ENCODE measurements around the gene ANKRD55.

ANKRD55 gene

GRCh38 chr5:56233230-56233629 is at the start of gene ANKRD55:
TSS of gene ANKRD55 (minus strand) at chr5:56233330. CDS start at chr5:56232913, 417 bp downstream.
- DNase-seq (ENCODE audit: low read depth), result no peak
- in situ Hi-C loops (cut with HindIII; ENCODE audit: low sequenced_read_pairs), result no loop called here
- TF ChIP-seq CTCF (IDR thresholded peaks at IDR 0.05; ENCODE audit: low read depth, low read length, missing control alignments), result no peak
- no peak within 1 kb of the TSS for H3K4me3 ChIP-seq (ENCODE audit: low read depth, low read length)

GRCh38 chr5:56282216-56282615 is 49.1 kb upstream of the ANKRD55 start:
- in situ Hi-C loops (cut with HindIII; ENCODE audit: low sequenced_read_pairs), result no loop called here
- DNase-seq (ENCODE audit: low read depth), result no peak
- no peak overlapping the region for H3K4me3 ChIP-seq (ENCODE audit: low read depth, low read length)
- TF ChIP-seq CTCF (IDR thresholded peaks at IDR 0.05; ENCODE audit: low read depth, low read length, missing control alignments), result no peak

- in situ Hi-C loops (cut with HindIII; ENCODE audit: low sequenced_read_pairs), result no loop called here
- no peak overlapping the region for H3K4me3 ChIP-seq (ENCODE audit: low read depth, low read length)
- no peak for DNase-seq (ENCODE audit: low read depth)
- TF ChIP-seq CTCF (IDR thresholded peaks at IDR 0.05; ENCODE audit: low read depth, low read length, missing control alignments), result no peak
These were observed 48.5 kb upstream of the ANKRD55 start for GRCh38 chr5:56281489-56282165.

- H3K4me3 ChIP-seq (ENCODE audit: low read depth, low read length), result no peak overlapping the region
- in situ Hi-C loops (cut with HindIII; ENCODE audit: low sequenced_read_pairs), result no loop called here
- peak; percentile 62 for DNase-seq (ENCODE audit: low read depth)
- TF ChIP-seq CTCF (IDR thresholded peaks at IDR 0.05; ENCODE audit: low read depth, low read length, missing control alignments), result no peak
These were observed 46.8 kb upstream of the ANKRD55 start for GRCh38 chr5:56279979-56280378.

- no peak overlapping the region for H3K4me3 ChIP-seq (ENCODE audit: low read depth, low read length)
- no peak for DNase-seq (ENCODE audit: low read depth)
- TF ChIP-seq CTCF (IDR thresholded peaks at IDR 0.05; ENCODE audit: low read depth, low read length, missing control alignments), result no peak
- in situ Hi-C loops (cut with HindIII; ENCODE audit: low sequenced_read_pairs), result no loop called here
These were observed 46.2 kb upstream of the ANKRD55 start for GRCh38 chr5:56279291-56279690.

GRCh38 chr5:56278335-56278753 is 45.2 kb upstream of the ANKRD55 start:
- no peak overlapping the region for H3K4me3 ChIP-seq (ENCODE audit: low read depth, low read length)
- TF ChIP-seq CTCF (IDR thresholded peaks at IDR 0.05; ENCODE audit: low read depth, low read length, missing control alignments), result no peak
- in situ Hi-C loops (cut with HindIII; ENCODE audit: low sequenced_read_pairs), result no loop called here
- DNase-seq (ENCODE audit: low read depth), result peak; percentile 96
